T-helper 1 cell (primary cell): Measurements from ENCODE around the gene ZNF490.
A peak's percentile ranks its signal among the peaks of the same experiment; 100 is the strongest.
"Not testable (repeated sequence)": the region's sequence is repeated elsewhere in the genome, so short reads cannot be mapped to it uniquely, and the experiment has no call there.

ENCODE experiments used
- DNase-seq, 5 donors: peaks; one replicate each; pipeline ENCODE4 v3.0.0-alpha.2; 2012 to 2020

The ZNF490 gene

DNA sequence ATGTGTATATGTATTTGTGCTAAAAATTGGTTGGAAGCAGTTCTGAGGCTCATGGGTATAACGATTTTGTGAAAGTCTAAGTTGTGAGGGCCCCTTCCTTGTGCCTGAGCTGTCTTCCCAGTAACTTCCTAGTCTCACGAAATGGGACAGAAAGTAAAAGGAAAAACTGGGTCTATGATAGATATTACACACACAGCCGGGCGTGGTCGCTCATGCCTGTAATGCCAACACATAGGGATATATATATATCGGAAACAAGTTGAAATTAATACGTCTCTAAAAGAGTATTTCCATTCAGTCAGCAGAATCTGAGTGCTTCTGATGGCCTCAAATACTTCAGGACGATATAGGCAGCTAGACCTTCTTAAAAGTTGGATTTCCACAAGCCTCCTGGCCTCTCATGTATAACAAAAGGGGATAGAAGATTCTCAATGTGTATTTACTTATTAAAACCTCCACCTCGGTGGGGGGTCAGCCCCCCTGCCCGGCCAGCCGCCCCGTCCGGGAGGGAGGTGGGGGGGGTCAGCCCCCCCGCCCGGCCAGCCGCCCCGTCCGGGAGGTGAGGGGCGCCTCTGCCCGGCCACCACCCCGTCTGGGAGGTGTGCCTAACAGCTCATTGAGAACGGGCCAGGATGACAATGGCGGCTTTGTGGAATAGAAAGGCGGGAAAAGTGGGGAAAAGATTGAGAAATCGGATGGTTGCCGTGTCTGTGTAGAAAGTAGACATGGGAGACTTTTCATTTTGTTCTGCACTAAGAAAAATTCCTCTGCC lies 10.8 kb upstream of the ZNF490 start:
- DNase-seq: not testable (repeated sequence)

- no peak for DNase-seq
Observed at GRCh38 chr19:12617646-12618045, 7.0 kb upstream of the ZNF490 start.

- DNase-seq: no peak
Observed at GRCh38 chr19:12611361-12611699, 717 bp upstream of the ZNF490 start.

GRCh38 chr19:12607631-12608030 lies 3.0 kb downstream of the ZNF490 start:
- no peak for DNase-seq

- no peak for DNase-seq
Observed at GRCh38 chr19:12606796-12607195, 3.8 kb downstream of the ZNF490 start.

GRCh38 chr19:12603714-12604113 lies 6.9 kb downstream of the ZNF490 start:
- peak in 4 of 5 donors; percentile 22 to 50 (median 33) for DNase-seq

DNA sequence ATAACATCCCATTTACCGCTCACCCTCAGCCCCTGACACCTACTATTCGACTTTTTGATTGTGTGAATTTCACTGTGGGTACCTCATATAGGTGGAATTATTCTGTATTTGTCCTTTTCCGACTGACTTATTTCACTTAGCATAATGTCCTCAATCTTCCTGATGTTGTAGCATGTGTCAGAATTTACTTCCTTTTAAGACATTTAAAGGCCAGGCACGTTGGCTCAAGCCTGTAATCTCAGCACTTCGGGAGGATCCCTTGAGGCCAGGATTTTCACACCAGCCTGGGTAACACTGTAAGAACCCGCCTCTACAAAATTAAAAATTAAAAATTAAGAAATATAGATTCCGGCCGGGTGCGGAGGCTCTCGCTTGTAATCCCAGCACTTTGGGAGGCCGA lies 13.0 kb downstream of the ZNF490 start:
- DNase-seq: no peak

DNA sequence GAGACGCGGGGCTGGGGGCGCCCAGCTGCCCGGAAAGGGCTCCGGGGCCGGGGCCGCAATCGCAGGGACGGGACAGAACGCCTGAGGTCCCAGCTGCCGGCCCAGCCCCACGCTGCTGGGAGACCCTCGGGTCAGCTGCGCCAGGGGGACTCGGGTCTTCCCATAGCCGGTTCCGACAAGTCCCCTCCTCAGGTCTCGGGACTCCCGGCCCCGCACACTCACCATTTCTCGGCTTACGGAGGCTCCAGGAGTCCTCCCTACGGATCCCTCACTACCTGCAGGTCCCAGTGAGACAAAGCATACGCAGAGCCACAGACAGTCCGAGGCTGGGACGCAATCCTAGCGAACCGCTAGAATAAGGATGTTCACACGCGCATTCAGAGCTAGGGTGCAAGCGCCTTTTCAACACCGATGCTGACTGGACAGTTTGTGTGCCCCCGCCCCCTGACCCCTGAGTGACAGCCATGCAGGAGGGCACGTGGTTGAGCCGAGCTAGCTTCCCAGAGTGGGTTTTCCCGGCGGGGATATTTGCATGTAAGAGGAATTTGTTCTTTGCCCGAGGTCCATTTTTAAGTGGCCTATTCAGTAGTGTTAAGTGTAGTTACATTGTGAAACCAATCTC lies 13.6 kb downstream of the ZNF490 start:
- DNase-seq: no peak

DNA sequence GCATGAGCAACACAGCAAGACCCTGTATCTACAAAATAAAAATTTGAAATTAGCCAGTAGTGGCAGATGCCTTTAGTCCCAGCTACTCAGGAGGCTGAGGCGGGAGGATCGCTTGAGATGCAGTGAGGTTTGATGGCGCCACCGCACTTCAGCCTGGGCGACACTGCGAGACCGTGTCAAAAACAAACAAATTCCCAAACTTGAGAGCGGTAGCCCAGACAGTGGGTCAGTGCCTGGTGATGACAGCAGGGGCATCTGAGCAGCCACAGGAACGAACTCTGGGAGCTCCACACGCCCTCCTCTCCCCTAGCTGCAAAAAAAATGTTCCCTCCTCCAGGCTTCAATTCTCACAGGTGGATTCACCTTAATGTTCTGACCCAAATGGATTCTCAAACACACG lies 14.1 kb downstream of the ZNF490 start:
- DNase-seq: no peak

DNA sequence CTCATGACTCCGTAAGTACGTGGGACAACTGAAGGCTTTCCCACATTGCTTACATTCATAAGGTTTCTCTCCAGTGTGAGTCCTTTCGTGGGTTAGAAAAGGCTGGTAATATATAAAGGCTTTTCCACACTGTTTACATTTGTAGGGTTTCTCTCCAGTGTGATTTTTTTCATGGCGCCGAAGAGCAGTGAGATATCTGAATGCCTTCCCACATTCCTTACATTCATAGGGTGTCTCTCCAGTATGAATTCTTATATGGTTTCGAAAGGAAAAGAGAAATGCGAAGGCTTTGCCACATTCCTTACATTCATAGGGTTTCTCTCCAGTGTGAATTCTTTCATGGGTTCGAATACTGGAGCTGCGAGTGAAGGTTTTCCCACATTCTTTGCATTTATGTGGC lies 29.5 kb downstream of the ZNF490 start:
- DNase-seq: no peak

GRCh38 chr19:12580180-12580694 lies 30.4 kb downstream of the ZNF490 start:
- no peak for DNase-seq

DNA sequence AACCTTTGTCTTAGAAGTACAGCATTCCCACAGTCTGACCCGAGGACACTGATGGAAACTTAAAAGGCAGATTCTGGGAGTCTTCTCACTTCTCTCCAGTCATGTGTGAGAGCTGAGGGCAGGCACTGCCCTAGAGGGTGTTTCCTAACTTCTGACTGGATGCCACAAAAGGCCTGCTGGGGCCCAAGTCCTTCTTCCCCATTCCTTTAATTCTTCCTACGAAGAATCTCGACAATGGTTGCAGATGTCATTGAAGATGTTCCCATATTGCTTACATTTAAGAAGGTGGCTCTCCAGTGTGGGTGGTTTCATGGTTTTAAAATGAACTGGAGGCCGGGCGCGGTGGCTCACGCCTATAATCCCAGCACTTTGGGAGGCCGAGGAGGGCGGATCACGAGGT lies 32.0 kb downstream of the ZNF490 start:
- no peak for DNase-seq

DNA sequence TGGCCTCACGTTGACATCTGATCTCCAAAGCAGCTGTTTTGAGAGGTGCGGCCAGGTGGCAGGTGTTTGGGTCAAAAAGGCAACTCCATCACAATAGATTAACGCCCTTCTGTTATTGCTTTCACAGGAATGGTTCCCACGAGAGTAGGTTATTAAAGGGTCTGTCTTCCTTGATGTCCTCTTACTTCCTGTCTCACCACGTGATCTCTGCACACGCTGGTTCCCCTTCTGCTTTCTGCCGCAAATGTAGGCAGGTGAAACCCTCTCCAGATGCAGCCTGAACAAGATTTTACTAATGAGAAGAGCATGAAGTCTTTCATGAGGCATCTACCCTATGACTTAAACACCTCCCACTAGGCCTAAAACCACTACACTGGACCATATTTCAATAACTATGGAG lies 36.6 kb downstream of the ZNF490 start:
- DNase-seq: no peak

- DNase-seq: no peak
Observed at GRCh38 chr19:12567951-12568350, 42.7 kb downstream of the ZNF490 start.

DNA sequence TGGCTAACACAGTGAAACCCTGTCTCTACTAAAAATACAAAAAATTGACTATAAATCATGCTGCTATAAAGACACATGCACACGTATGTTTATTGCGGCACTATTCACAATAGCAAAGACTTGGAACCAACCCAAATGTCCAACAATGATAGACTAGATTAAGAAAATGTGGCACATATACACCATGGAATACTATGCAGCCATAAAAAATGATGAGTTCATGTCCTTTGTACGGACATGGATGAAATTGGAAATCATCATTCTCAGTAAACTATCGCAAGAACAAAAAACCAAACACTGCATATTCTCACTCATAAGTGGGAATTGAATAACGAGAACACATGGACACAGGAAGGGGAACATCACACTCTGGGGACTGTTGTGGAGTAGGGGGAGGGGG lies 44.2 kb downstream of the ZNF490 start:
- DNase-seq: not testable (repeated sequence)

GRCh38 chr19:12564016-12564664 lies 46.5 kb downstream of the ZNF490 start:
- peak; percentile 69 to 90 (median 84) for DNase-seq

GRCh38 chr19:12555456-12555930 lies 55.1 kb downstream of the ZNF490 start:
- no peak for DNase-seq

DNA sequence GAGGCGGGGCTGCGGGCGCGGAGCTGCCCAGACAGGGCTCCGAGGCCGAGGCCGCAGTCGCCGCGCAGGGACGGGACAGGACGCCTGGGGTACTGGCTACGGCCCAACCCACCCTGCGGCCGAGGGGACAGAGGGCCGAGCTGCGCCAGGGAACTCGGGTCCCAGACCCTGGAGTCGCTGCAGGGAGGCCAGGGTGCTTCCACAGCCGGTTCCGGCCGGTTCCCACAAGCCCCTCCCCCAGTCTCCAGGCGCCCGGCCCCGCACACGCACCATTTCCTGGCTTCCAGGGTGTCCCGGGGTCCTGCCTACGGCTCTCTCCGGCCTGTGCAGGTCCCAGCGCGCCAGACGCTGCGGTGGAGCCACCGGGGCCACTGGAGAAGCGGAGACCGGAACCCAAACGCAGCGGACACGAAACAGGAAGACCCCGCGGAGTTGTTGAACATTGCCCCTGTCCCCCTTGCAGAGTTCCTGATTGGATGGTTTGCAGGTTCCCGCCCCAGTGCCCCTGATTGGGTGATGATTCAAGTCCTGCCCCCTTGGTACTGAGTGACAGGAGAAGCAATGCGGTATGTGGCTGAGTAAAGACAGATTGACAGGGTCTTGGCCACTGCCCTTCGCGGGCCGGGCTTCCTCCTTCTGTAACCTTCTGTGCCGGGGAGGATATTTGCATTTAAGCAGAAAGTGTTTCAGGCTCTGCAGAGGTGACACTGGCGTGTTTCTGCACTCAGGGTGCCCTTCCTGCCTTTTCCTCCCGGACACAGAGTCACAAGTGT lies 59.4 kb downstream of the ZNF490 start, which contains the start of gene ZNF564:
ZNF564 (minus strand) TSS at position 423 of the 773 bp plus-strand sequence; CDS start at position 273, 150 bp downstream.
- peak; percentile 77 to 97 (median 83) for DNase-seq

DNA sequence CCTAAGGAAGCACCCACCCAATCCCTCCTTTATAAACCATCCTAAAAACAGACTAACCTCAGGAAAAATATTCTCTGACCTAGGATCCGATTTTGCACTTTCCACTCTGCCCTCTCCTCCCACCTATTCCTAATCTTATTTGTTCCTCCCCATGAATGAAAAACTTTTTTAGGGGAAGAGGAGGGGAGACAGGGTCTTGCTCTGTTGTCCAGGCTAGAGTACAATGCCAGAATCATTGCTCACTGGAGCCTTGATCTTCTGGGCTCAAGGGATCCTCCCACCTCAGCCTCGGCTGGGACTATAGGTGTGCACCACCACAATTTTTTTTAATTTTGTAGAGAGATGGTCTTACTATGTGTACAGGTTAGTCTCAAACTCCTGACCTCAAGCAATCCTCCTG lies 63.7 kb downstream of the ZNF490 start:
- no peak for DNase-seq

- no peak for DNase-seq
Observed at GRCh38 chr19:12546068-12546467, 64.5 kb downstream of the ZNF490 start.

DNA sequence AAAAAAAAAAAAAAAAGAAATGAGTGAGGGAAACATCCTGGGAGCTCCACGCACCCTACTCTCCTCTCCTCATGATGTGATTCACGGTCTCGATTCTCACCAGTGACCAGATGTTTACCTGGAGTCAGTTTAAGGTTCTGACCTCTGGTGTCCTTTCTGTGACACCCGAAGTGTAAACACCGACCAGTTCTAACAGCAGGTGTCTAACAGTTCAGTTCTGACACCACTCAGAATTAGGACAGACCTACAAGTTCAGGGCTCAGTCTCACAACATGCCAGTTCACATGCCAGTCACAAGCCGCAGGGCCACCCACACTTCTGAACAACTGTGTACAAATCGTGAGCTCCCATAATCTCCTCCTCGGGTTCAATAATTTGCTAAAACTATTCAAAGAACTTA lies 65.3 kb downstream of the ZNF490 start:
- no peak for DNase-seq

DNA sequence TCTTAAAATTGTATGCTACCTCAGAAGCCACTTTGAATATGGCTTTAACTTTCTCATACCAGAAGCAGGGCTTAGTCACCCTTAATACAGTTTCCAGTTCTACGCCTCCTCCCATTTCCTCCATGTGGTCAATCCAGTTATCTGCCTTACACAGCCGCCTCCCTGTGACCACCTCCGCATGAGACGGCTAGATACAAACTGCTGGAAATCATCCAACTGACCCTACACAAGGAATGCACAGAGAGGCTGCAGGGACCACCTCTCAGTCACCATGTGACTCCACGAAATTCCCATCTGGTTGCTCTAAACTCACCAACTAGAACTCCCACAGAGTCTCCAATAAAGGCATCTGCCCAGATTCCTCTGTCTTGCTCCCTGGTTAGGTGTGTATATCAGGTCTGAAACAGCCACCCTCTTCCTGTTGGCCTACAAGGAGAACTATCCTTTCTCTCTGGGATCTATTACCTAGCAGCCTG lies 66.2 kb downstream of the ZNF490 start:
- DNase-seq: no peak

- DNase-seq: no peak
Observed at GRCh38 chr19:12543855-12544254, 66.8 kb downstream of the ZNF490 start.
